ENCODE data around the gene OBSL1. TPM values are rescaled to one million over a fixed set of nuclear protein-coding genes. Genes with fewer than 3 reads are reported as not detected.

OBSL1 gene
- total RNA-seq, 4 donors from 2014 or later = 51.9 to 123 (median 99.2) TPM

- H3K27me3 ChIP-seq = peaks cover 0 to 83% (median 3%) of the 10 kb centered on the region in 4 donors
These were observed 58.7 kb downstream of the OBSL1 start for GRCh38 chr2:219512524-219513216.

GRCh38 chr2:219511547-219512325 is 59.6 kb downstream of the OBSL1 start:
- TF ChIP-seq EP300 (IDR thresholded peaks at IDR 0.05) (no peak), POLR2AphosphoS5 (IDR thresholded peaks at IDR 0.05) (no peak), POLR2A (IDR thresholded peaks at IDR 0.05; ENCODE audit: low read depth) (no peak), CTCF (IDR thresholded peaks at IDR 0.05) (no peak)
- Histone ChIP-seq H3K4me1 (peaks cover 18 to 46% (median 41%) of the 10 kb centered on the region in 4 donors), H3K9me3 (no peaks in the 10 kb centered on the region), H3K4me3 (no peak overlapping the region), H3K36me3 (peaks cover 0 to 11% (median 5%) of the 10 kb centered on the region in 4 donors), H3K27ac (replicated peaks in 1 of 4) (no peak overlapping the region), H3K27me3 (peaks cover 0 to 85% (median 3%) of the 10 kb centered on the region in 4 donors)
- WGBS = 44% methylated on average over 12 of the region's 15 CpGs
- no peak for DNase-seq (ENCODE audit: extremely low spot score)
- intact Hi-C loops (cut with DNase I) = no loop called here

More at GRCh38 chr2:219512524-219513216, 58.7 kb downstream of the OBSL1 start:
- intact Hi-C loops (cut with DNase I) = no loop called here
- DNase-seq (ENCODE audit: extremely low spot score) = no peak
- no peaks in the 10 kb centered on the region for H3K9me3 ChIP-seq
- H3K27ac ChIP-seq (replicated peaks in 1 of 4) = no peak overlapping the region
- H3K4me1 ChIP-seq = peaks cover 18 to 43% (median 41%) of the 10 kb centered on the region in 4 donors
- WGBS = 72% methylated on average over 15 of the region's 16 CpGs
- TF ChIP-seq POLR2AphosphoS5 (IDR thresholded peaks at IDR 0.05) = no peak
- TF ChIP-seq EP300 (IDR thresholded peaks at IDR 0.05) = no peak
- TF ChIP-seq CTCF (IDR thresholded peaks at IDR 0.05) = no peak
- TF ChIP-seq POLR2A (IDR thresholded peaks at IDR 0.05; ENCODE audit: low read depth) = no peak
- no peak overlapping the region for H3K4me3 ChIP-seq
- H3K36me3 ChIP-seq = peaks cover 0 to 2% (median 0%) of the 10 kb centered on the region in 4 donors

GRCh38 chr2:219510512-219511135 is 60.7 kb downstream of the OBSL1 start:
- 66% methylated on average over 22 of the region's 22 CpGs for WGBS

More at GRCh38 chr2:219510512-219511135, 60.7 kb downstream of the OBSL1 start:
- no peak for TF ChIP-seq EP300 (IDR thresholded peaks at IDR 0.05)
- TF ChIP-seq CTCF (IDR thresholded peaks at IDR 0.05) = no peak
- TF ChIP-seq POLR2AphosphoS5 (IDR thresholded peaks at IDR 0.05) = no peak
- TF ChIP-seq POLR2A (IDR thresholded peaks at IDR 0.05; ENCODE audit: low read depth) = no peak
- H3K27me3 ChIP-seq = peaks cover 0 to 75% (median 3%) of the 10 kb centered on the region in 4 donors
- H3K4me1 ChIP-seq = peaks cover 18 to 46% (median 41%) of the 10 kb centered on the region in 4 donors
- DNase-seq (ENCODE audit: extremely low spot score) = no peak
- no peak overlapping the region for H3K27ac ChIP-seq (replicated peaks in 1 of 4)
- no peaks in the 10 kb centered on the region for H3K9me3 ChIP-seq
- peak overlapping the region in 1 of 4 donors; percentile 49 for H3K4me3 ChIP-seq
- peaks cover 5 to 22% (median 16%) of the 10 kb centered on the region in 4 donors for H3K36me3 ChIP-seq
- intact Hi-C loops (cut with DNase I) = no loop called here
